CD1c-positive myeloid dendritic cell (primary cell): ENCODE results near the gene CDC7.
"Not testable (repeated sequence)": the region's sequence is repeated elsewhere in the genome, so short reads cannot be mapped to it uniquely, and the experiment has no call there.

Experiments used
- DNase-seq: peaks from one replicate; pipeline ENCODE4 v3.0.0-alpha.2; 2016; ENCODE audit errors: extremely low spot score

Gene CDC7

DNA sequence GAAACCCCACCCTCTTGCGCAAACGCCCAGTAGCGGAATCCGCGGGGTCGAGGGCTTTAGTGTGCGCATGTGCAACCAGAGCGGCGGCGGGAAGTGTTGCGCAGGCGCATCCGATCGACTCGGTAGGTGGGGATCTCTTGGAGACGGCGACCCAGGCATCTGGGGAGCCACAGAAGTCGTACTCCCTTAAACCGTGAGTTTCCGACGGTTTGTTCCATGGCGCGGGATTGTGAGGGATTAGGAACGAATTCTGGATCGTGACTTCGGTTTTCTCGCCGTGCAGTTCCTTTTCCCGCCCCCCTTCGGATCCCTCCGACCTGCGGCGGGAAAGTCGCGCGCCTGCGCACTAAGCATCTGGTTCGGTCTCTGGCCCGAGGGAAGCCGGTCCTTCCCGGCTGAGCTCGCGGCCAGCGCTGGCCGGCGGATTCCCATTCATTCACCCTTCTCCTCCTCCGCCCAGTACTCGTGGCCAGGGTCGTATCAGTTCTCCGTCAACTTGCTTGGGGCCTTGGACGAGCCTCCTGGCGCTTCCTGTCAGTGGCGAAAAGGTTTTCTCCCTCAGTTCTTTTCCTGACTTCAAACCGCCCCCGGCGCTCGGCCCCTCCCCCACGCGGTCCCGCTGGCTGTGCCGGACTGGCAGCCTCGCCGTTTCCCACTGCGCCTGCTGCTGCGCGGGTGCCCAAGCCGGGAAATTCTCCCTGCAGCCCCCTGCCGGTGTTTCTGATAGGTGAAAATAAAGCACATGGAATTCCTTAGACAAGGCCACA lies at the start of gene CDC7:
TSS of gene CDC7 (plus strand) at position 96 of the 767 bp plus-strand sequence. CDS start 866 bp downstream, outside the sequence.
- peak; percentile 91 for DNase-seq

DNA sequence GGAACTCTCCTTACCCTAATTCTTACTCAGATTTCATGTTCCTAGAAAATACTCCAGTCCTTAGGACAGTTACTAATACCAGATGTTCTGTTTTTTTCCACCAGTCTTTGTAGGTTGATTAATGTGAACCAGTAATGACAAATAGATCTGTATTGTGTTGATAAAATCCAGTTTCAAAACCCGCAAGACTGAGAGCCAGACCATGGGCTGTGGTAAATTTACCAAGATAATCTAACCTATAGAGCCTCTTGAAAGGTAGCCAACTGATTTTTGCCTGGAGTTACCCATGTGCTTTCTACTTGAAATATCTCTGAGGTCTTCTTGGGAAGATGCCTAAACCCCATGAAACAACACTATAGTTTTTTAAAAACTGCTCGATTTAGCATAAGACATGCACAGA lies 46.5 kb upstream of the CDC7 start:
- DNase-seq = no peak

DNA sequence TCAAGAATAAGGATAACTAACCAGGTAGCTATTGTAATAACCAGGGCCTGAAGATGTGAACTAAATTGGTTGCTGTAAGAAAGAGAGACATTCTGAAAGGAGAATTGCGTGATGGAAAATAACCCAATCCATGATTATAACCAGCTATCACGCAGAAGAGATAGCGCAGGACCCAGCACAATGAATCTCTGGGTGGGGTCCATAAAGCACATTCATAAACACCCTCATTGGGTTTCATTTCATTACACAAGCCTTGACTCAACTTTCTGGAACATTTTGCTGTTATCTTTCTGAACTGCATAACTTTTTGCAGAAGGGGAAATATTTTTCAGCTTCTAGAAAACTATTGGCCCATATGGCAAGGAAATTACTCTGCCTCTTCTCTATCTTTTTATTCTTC lies 45.3 kb upstream of the CDC7 start:
- no peak for DNase-seq

DNA sequence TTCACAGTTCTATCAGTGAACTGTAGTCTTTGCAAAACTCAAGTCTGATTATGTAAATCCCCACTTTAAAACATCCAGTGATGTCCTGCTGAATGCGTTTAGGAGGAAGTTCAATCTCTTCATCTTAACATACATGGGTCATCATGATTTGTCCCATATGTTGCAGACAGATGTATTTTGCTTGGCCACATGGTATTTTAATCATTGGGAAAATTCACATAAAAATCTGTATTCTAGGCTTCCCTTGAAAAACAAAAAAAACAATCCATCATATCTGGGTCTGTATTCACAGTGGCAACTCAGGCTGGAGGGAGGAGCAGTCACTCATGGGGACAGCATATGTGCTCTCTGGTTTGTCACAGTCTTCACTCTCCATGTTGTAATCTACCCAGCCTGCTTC lies 44.8 kb upstream of the CDC7 start:
- DNase-seq = no peak

DNA sequence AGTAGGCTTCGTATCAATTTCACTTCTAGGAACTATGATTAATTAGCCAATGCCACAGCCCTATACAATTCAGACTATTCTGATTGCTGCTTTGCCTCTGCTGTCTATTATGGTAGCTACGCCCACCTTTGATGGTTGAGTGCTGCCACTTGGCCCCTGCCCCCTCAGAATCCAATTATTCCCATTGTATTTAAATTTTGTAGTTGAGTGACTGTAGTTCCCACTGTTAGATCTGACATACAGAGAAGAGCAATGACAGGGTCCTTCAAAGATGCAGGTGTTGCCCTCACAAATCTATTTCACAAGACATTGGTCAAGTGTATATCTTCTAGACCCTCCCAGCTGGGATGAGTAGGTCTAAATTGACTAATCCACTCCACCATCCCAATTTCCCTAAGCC lies 35.3 kb upstream of the CDC7 start:
- DNase-seq = not testable (repeated sequence)

DNA sequence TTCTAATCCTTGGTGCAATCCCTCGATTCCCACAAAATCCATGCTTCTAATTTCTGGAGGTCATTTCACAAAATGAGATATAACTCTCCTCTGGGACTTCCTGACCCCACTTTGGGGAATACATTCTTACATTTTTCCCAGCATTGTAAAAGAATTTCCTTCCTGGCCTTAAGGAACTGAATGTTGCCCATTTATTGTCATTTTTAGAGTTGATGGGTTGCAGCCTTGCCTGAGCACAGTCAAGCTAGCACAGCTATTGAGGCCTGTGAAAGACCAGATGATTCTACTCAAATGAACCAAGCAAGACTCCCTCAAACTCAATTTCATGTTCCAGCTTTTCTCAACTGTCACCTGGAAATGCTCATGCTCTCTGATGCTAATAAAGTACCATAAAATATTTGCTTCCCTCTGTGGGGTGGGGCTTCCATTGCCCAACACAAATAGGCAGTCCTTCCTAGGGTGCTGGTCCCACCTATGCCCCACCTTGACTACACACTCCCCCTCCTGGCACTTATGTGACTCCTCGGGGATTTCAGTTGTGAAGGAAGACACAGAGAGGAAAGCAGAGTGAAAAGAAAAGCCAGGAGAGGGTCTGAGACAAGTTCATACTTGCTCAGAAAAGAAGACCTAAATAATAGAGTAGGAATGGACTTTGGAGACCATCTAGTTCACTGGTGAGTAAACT lies 24.0 kb upstream of the CDC7 start:
- no peak for DNase-seq

DNA sequence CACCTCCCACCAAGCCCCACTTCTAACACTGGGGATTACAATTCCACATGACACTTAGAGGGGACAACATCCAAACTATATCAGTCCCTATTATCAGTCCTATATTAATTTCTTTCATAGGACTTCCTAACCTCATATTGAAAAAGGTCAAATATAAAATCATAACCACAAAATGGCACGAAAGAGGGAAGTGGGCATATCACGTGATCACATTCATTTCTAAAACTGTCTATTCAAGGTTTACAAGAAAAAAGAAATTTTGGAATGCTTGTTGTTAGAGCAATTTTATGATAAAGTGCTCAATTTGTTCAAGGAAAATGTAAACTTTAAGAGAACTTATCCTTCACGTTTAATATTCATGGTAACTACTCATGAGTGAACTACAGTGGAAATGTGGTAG lies 13.2 kb upstream of the CDC7 start:
- no peak for DNase-seq

DNA sequence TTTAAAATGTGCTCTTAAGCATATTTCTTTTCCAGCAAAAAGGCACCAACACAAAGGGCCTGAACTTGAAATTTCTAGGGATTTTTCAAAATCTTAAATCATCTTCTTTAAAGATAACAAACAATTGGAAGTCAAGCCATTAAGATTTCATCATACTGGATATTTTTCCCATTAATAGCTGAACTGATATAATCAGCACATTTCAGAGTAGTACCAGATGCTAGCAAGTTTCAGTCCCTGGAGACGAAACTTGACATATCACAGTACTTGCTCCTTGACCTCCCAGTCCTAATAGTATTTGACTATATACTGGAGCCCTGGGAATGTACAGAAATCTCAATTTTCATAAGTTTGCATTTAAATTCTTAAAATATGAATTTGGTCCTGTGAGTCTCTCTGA lies 10.2 kb upstream of the CDC7 start:
- no peak for DNase-seq

DNA sequence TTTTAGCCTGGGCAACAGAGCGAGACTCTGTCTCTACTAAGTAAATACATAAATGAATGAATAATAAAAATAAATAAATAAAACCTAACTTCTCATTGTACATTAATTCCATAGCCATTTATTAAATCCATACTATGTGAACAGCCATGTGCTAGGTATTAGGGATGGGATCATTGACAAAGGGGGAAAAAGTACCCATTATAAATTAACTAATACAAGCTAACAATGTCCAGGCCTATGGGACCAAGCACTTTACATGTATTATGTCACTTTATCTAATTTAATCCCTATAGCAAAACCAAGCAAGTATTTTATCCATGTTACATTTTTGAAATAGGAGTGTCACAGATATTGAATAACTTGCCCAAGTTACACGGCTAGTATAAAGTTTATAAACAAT lies 2.6 kb upstream of the CDC7 start:
- DNase-seq = no peak

DNA sequence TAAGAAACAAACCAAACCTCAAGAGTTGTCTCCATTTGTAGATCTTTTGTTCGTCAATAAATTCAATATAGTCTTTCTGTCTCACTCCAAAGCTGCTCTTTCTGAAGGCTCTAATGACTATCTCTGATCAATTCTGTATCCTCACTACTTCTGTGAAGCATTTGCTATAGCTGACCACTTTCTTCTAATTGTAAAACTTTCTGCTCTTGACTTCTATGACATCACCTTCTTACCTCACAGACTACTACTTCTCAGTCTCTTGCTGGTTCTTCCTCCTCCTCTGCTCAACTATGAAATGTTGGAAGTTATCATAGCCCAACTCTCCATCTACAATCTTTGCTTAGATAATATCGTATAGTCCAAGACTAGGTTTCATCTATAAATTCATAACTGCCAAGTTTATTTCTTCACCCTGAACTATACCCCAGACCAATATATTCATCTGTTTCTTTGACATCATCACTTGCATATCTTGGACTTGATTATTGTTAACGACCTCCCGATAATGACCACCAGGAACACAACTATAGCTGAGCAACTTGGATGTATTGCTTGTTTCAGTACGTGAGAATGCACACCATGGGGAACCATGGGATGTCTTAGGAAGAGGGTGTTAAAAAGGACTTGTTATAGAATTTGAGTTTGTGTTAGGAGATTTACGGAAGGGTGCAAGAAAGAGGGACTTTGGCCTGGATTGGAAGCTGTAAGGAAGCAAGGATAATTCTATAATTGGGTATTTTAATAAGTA lies 2.0 kb upstream of the CDC7 start:
- no peak for DNase-seq

DNA sequence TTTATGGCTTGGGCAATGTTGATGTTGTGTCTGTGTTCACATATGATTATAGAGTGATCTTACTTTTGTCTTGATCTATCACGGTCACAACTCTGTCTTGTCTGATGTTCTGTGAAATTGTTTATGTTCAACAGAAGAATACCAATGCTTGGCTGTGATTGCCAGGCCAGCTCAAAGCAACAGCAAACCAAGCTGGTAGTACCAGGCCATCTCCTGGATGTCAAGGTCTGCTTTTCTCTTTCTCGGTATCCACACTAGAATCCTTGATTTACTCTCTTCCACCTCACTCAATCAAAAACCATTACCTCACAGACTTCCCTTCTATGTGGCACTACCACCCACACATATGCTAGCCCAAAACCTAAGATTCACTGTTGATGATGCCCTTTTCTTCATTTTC lies 1.3 kb upstream of the CDC7 start:
- no peak for DNase-seq

DNA sequence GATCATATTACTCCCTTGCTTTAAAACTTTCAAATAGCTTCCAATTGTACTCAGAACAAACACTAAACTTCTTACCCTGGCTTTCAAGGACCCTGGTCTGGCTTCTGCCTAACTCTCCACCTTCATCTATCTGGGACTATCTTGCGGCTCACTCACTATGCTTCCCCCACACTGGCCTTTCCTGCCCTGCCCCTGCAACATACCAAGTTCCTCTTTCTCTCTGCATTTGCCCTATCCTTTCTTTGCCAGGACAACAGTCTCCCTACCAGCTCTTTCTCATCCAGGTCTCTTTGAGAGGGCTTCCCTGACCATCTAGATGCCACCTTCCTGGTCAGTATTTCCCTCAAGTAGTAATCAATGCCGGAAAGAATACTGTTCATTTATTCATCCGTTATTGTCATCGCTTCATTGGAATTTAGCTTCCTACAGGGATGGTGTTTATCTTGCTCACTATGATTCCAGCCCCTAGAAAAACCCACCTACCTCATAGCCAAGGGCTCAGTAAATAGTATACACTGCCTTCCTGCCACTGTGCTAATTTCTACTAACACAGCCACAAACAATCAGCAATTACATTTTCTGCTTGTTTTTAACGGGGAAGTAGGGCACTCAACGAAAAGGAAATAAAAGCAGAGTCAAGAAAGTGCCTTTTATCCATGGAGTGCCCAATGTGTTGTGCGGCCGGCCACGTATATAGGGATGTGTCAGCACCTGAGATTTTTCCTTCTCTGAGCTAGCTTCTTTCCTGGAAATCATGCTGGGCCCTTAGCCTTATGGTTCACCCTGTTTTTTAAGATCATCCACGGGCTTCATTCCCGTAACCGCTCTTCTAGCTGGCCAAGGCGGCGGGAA lies 521 bp upstream of the CDC7 start:
- peak; percentile 38 for DNase-seq

DNA sequence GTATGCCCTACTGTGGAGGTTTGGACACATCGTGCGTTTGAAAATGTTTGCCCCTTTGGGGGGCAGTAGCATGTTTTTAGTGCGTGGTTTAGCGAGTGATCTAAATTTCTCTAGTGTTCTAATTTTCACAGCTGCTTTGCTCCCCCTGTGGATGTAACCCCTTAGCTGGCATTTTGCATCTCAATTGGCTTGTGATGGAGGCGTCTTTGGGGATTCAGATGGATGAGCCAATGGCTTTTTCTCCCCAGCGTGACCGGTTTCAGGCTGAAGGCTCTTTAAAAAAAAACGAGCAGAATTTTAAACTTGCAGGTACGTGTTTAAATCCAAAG lies 836 bp downstream of the CDC7 start:
- peak; percentile 3 for DNase-seq

DNA sequence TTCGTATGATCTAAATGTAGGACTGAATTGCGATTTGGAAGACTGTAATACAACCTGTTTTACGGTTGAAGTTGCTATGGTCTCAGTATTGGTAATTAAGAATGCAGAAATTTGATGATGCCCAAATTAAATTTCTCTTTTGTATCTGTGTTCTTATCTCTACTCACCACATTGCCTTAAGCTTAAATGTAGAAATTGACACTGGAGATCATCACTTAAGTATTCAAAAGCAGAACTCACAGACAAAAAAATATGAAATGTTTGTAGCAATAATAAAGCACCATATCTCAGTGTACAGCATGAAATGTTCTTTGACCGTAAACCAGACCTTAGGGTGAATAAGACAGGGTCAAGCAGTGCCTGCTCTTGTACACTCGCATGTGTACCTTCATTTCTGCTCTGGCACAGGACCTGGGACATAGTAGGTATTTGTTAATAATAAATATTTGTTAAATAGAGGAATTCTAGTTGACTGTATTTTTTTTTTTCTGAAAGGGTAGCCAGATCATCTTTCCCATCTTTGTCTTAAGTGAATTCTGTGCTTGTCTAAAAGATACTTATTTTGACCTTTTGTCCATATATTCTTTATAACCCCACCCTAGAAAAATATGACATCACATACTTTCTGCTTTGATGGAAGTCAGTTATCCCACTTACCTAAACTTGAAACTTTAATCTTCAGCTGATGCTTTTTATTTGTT lies 1.5 kb downstream of the CDC7 start:
- DNase-seq = no peak

DNA sequence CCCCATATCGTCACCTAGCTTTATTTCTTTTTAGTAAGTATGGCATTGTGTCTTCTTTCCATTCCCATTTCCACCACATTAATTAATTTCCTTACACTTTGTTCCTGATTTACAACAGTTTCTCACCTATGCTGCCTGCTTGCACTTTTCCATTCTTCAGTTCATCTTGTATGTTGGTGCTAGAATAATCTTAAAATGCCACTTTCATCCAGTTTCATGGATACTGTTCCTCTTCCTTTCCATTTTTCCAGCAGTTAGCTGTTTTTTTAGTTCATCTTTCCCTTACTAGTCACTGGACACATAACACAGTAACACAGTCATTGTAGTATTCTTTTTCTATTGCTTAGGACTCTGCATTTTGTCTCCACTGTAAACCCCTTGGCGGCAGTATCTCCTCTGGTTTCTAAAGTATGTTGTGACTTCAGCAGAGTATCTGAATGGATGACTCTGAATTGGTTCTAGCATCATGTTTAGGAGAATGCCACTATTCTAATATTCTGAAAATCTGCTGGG lies 2.1 kb downstream of the CDC7 start:
- no peak for DNase-seq

DNA sequence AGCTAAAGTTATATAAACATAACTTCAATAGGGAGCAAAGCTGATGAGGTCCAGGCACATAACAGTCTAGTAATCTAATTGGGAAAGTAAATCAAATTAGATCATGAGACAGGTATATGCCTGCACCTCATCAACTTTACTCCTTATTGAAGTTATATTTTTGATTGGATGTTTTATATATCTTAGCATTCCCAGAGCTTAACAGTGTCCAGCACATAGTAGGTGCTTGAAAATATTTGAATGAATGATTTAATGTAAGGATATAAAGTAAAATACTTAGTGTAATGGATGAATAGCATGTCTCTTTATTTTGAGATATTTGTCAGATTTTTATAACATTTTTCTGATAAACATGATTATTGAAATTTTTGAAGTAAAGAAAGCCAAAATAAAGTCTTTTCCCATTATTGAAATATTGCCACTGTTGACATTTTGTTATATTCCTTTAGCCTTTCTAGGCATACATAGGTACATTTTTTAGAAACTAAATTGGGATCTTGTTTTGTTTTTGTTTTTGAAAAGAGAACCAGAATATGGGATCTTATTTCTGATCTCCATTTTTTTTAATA lies 2.8 kb downstream of the CDC7 start:
- no peak for DNase-seq

DNA sequence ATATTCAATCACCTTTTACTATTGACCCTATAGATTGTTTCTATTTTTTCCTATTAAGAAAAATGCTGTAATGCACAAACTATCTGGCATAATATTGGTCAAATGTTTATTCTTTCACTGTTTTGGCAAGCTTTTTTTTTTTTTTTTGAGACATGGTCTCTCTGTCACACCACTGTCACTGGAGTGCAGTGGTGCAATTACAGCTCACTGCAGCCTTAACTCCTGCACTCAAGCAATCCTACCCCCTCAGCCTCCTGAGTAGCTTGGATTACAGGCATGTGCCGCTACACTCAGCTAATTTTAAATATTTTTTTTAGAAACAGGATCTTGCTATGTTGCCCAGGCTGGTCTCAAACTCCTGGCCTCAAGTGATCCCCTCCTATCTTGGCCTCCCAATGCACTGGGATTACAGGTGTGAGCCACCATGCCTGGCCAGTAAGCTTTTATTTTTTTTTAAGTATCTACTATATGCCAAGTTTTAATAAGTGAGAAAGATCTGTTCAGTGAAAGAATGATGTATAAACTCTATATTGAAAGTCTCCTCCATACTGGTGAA lies 3.4 kb downstream of the CDC7 start:
- no peak for DNase-seq

DNA sequence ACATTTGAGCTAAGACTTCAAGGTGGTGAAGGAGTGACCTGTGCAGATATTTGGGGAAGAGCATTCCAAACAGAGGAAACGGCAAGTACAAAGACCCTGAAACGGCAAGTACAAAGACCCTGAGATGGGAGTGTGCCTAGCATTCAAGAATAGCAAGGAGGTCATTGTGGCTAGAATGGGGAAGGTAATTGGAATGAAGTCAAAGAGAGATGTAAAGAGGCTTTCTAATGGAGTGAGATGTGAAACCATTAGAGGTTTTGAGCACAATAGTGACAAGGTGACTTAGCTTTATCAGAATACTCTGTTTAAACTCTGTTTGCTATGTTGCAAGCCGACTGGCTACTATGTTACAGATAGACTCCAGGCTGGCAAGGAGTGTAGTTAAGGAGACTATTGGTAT lies 4.4 kb downstream of the CDC7 start:
- no peak for DNase-seq

DNA sequence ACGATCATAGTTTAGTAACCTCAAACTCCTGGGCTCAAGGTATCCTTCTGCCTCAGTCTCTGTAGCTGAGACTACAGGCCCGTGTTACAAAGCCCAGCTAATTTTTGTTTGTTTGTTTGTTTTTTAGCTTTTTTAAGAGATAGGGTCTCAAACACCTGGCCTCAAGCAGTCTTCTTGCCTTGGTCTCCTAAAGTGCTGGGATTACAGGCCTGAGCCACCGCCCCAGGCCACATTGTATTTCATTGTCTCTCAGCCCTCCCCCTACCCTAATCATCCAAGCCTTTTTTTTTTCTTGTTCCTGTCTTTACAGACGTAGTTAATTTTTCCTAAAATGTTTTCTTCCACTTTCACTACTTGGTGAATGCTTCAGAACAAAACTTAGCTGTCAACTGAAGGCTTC lies 5.4 kb downstream of the CDC7 start:
- DNase-seq = no peak

DNA sequence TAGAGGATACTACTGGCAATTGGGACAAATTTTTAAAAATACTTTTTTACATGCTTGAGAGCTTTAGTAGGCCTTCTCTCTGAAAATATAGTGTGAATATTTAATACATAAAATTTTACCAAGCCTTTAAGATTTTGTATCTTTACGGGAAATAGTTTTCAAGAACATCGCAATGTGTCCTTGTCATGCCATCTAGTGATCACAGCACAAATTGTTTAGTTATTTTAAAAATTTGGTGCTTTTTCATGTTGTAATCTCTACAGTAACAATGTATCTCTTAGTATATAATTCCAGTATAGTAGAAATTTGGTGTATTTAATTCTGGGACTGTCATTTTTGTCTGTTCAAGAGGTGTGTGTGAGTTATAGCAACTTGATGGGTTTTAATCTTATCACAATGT lies 6.7 kb downstream of the CDC7 start:
- no peak for DNase-seq

DNA sequence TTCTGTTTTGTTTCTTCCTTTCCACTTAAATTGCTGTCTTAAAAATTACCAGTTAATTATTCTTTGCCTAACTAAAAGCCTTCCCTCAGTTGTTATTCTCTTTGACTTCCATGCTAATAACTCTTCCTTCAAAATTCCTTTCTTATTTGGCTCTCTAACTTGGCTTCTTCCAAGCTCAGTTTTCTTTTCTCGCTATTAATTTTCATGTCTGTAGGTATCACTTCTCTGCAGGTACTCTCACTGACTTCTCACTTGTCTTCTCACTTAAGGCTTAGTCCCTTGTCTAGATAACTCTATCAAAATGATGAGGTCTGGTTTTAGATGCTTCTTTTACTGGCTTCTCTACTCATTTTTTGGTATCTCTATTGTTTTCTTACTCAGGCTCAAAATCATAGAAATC lies 10.1 kb downstream of the CDC7 start:
- no peak for DNase-seq
